ENCODE measurements around the gene CLDND1. TPM values are rescaled to one million over a fixed set of nuclear protein-coding genes. Genes with fewer than 3 reads are reported as not detected.
A peak's percentile ranks its signal among the peaks of the same experiment; 100 is the strongest.

Gene CLDND1
- total RNA-seq, 1 experiment from 2014 or later: 472 TPM

- Histone ChIP-seq H3K36me3 (ENCODE audit: control insufficient read depth in 1 of 2, insufficient read depth in 2 of 2, low read length in 2 of 2) (no peaks in the 10 kb centered on the region), H3K4me3 (replicated peaks in 1 of 2; ENCODE audit: low read depth in 1 of 2, low read length in 2 of 2) (no peak overlapping the region), H3K9me2 (ENCODE audit: insufficient read depth) (no peaks in the 10 kb centered on the region), H3K27me3 (ENCODE audit: insufficient read depth, low read length) (no peaks in the 10 kb centered on the region), H3K4me2 (ENCODE audit: low read length) (peak overlapping the region; percentile 11; the same call in 1 of the 2 replicates), H2AFZ (ENCODE audit: low read depth, low read length, poor library complexity, severe bottlenecking) (no peak overlapping the region), H3K4me1 (ENCODE audit: control insufficient read depth in 1 of 2, insufficient read depth in 2 of 2, low read length in 2 of 2) (peaks cover 65 to 86% of the 10 kb centered on the region in 2 experiments), H3K27ac (ENCODE audit: low read depth, low read length) (peak overlapping the region; percentile 42), H3K79me2 (ENCODE audit: insufficient read depth, low read length) (peaks cover 80% of the 10 kb centered on the region), H4K20me1 (ENCODE audit: insufficient read depth) (no peaks in the 10 kb centered on the region), H3K9me3 (ENCODE audit: control insufficient read depth in 1 of 2, insufficient read depth in 1 of 2, low read depth in 1 of 2, low read length in 2 of 2) (no peaks in the 10 kb centered on the region), H3K9ac (ENCODE audit: low read length) (no peak overlapping the region)
- DNase-seq (ENCODE audit: low read depth, low spot score) (no peak), ATAC-seq (no peak)
- BruUV-seq (replicated peaks): no TSS peak
- TF ChIP-seq JUND (IDR thresholded peaks at IDR 0.05): no peak
- TF ChIP-seq TCF7L2 (IDR thresholded peaks at IDR 0.05; ENCODE audit: borderline replicate concordance, extremely low read depth, insufficient read depth, insufficient read length): no peak
- TF ChIP-seq ZFX (IDR thresholded peaks at IDR 0.05): no peak
- TF ChIP-seq SRF (IDR thresholded peaks at IDR 0.05; ENCODE audit: low read depth): no peak
- TF ChIP-seq CEBPB (IDR thresholded peaks at IDR 0.05; ENCODE audit: low read depth): no peak
- TF ChIP-seq REST (IDR thresholded peaks at IDR 0.05; ENCODE audit: low read depth): no peak
- TF ChIP-seq RAD21 (IDR thresholded peaks at IDR 0.05; ENCODE audit: low read depth): no peak
- TF ChIP-seq ZNF274 (IDR thresholded peaks at IDR 0.05; ENCODE audit: low read depth, low read length): no peak
- TF ChIP-seq POLR2AphosphoS5 (IDR thresholded peaks at IDR 0.05; ENCODE audit: low read depth, low read length): no peak
- no peak for TF ChIP-seq EZH2phosphoT487 (IDR thresholded peaks at IDR 0.05; ENCODE audit: borderline replicate concordance)
- TF ChIP-seq CBX3 (IDR thresholded peaks at IDR 0.05; ENCODE audit: low read depth): no peak
- TF ChIP-seq ATF3 (IDR thresholded peaks at IDR 0.05): no peak
- no peak for TF ChIP-seq SIN3A (IDR thresholded peaks at IDR 0.05; ENCODE audit: low read depth)
- TF ChIP-seq FOSL1 (IDR thresholded peaks at IDR 0.05; ENCODE audit: low read depth): no peak
- TF ChIP-seq EGR1 (IDR thresholded peaks at IDR 0.05; ENCODE audit: low read depth): no peak
- CTCF ChIA-PET: interaction anchor here (1.2 kb wide), 1 partner anchor 10 kb away, joined by 3 read pairs; the partner anchor contains the start of gene CLDND1
- RAD21 ChIA-PET (ENCODE audit: low non-redundant PET in 1 of 2, low total read pairs in 2 of 2, uncharacterized antibody in 2 of 2, unreplicated experiment in 2 of 2): no interaction called here
- POLR2A ChIA-PET: interaction anchor here (1.1 to 2.2 kb wide), 2 partner anchors 9 to 23 kb away, joined by 4 to 8 read pairs; partner anchors contain the start of gene CLDND1
- intact Hi-C loops (cut with micrococcal nuclease): no loop called here
Observed at GRCh38 chr3:98532275-98532637, 9.6 kb upstream of the CLDND1 start.
